NCI-H146 treated with DMSO at 0.1 percent for 48 hours (cell line): Measurements from ENCODE around the gene PPP4R1.

Experiments
- DNase-seq: peaks from one replicate; lab custom pipeline; 2025; ENCODE audit not compliant: unreplicated experiment; lab: John Stamatoyannopoulos, UW

PPP4R1 gene

DNA sequence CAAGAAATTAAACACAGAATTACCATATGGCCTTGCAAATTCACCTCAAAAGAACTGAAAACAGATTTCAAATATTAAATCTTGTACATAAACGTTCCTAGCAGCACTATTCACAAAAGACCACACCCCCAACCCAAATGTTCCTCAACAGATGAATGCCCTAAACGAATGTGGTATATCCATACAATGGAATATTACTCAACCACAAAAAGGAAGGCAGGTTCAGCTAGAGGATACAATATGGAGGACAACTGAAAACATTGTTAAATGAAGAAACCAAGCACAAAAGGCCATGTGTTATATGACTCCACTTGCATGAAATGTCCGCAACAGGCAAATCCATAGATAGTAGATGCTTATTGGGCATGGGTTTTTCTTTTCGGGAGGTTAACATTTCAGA is 61.7 kb downstream of the PPP4R1 start:
- DNase-seq: no peak

DNA sequence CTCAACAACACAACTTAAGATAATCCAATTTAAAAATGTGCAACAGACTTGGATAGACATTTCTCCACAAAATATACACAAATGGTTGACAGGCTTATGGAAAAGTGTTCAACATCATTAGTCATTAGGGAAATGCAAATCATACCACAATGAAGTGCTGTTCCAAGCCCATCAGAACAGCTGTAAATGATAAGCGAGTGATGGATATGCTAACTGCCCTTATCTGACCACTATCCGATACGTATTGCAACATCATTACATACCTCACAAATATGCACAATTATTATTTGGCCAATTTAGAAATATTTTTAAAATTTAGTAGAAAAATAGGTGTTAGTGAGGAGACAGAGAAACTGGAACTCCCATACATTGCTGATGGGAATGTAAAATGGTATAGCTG is 62.2 kb downstream of the PPP4R1 start:
- no peak for DNase-seq

DNA sequence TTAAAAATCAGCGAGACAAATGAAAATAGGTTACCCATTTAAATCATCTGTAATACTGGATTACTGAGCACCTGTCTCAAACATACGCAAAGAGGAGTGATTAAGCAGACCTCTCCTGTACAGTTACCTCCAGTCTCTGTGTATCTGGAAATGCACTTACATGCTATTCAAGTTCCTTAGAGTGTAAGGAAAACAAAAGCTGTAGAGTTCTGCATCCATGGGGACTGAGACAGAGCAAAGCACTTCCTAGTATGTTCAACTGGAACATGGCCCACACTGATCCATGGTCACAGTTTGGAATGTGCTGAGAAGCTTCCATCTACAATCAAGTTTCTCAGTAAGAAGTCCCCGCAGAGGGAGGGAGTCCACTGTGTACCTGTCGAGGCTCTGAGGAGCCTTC is 63.9 kb downstream of the PPP4R1 start:
- no peak for DNase-seq

DNA sequence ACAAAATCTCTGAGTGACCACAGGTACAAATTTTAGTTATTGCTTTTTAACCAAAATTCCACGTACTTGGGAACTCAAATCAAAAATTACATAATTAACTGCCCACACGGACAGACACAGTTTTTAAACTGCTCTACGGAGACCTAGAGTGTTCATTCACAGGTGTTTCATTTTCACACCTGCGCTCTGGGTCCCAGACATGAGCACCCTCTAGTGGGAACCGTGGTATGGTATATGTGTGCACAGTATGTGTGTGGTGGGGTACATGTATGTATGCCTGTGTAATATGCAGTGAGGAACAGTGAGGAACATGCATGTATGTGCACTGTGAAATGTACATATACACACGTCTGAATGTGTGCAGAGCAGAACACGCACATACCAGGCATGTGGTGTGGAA is 65.0 kb downstream of the PPP4R1 start:
- DNase-seq: no peak

DNA sequence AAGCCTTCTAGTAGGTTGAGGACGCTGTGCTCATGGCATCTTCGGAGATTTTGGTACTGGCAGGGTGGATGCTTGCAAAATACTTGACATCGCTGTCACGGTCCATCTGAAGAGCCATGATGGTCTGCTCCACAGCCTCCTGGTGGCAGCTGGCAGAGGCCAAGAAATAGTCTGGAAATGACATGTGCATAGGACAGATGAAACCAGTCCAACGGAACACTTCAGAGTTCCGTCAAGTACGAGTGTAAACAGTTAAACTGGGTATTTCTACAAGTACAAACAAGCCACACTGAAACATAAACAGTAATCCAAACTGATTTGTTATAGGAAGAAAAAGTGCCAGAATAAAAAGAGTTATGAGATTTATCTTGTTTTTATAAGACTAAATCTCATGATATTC is 66.6 kb downstream of the PPP4R1 start:
- DNase-seq: no peak

DNA sequence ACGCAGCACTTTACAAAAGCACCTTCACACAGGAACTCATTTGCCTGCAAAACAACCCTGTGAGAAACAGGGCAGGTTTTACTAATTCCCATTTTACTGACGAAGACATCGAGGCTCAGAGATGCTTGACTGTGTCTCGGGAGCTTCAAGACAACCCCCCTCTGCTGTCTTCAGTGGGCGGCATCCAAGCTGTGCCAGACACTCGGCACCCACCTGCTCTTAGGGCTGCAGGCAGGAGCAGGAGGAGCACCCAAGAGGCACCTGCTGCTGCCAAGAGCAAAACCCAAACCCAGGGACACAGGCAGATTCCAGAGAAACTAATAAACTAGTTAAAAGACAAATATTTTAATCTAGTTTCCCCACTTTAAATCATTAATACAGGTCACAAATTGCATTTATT is 67.9 kb downstream of the PPP4R1 start:
- no peak for DNase-seq

DNA sequence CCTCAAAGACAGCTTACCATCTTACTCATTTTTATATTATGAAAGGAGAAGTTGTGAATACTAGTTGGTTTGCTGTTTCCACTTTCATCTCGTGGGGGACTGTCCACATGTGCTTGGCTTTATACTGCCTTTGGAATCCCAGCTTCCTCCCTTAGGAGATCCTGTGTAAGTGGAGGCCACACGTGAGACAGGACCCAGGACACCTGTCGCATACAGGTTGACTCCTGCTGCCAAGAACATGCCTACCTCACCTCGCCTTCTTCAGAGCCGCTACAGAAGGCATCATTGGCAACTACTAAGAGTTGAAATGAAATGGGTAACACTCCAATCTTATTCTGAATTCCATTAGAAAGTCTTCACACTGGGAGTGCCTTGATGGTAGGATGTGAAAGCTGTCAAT is 69.3 kb downstream of the PPP4R1 start:
- no peak for DNase-seq

DNA sequence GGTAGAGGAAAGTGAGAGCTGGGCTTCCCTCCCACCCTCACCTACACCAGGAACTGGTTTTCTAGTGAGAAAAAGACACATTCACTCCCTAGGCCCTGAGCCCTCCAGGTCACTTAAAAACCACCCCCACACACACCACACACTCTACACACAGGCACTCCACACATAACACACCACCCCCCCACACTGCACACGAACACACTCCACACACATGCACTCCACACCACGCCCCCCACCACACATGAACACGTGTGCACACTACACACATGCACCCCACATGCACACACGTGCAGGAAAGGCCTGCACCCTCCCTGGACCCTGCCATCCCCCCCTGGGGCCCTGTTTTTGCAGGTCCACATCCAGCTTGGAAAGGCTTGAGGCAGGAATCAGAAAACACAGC is 71.4 kb downstream of the PPP4R1 start:
- DNase-seq: no peak

DNA sequence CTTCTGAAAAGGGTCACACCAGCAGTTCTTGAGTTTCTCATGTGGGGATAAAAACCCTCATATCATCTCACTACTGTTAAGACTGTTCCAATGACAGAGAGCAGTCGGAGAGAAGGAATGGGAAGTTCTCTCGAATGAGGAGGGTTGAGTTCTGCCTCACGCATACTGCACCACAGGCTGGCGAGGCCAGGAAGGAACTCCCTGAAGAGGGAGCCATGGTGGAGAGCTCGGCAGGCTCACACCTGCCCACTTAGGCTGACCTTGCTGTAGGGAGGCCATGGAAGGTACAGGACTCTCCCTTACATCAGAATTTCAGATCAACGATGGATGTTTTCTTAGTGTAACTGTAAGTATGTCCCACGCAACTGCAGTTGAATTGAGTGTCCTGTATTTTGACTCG is 74.4 kb downstream of the PPP4R1 start:
- DNase-seq: no peak

DNA sequence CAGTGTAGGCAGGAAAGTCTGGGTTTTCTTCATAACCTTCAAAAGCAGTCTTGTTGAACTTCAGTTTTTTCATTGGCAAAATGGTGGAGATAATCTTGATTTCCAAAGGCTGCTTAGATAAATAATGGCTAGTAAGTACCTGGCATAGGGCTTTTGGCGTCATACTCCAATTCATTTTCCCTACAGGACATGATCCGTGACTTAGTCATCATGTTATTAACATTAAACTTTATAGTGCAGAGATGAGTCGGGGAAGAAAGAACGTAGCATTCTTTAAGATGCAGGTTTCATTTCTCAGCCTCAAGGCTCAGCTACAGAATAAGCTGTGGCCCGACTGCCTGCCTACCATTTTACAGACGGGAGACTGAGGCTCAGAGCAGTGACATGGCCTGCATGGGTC is 75.1 kb downstream of the PPP4R1 start:
- DNase-seq: no peak

DNA sequence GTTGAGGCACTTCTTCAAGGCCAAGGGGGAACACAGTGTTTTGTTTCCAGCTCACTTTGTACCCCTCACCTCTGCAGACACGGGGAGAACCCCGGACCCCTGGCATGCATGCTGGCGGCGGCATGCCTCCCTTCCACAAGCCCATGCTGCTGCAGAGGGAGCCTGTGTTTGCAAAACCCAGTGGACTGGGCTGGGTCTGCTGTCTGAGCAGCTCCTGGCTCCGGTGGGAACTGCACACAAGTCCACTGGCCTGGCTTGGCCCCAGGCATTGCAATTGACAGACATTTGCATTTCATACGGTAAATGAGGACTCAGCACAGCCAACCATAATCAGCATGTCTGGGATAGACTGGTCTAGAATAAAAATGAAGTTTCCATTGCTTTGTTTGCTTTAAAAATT is 76.7 kb downstream of the PPP4R1 start:
- DNase-seq: no peak

DNA sequence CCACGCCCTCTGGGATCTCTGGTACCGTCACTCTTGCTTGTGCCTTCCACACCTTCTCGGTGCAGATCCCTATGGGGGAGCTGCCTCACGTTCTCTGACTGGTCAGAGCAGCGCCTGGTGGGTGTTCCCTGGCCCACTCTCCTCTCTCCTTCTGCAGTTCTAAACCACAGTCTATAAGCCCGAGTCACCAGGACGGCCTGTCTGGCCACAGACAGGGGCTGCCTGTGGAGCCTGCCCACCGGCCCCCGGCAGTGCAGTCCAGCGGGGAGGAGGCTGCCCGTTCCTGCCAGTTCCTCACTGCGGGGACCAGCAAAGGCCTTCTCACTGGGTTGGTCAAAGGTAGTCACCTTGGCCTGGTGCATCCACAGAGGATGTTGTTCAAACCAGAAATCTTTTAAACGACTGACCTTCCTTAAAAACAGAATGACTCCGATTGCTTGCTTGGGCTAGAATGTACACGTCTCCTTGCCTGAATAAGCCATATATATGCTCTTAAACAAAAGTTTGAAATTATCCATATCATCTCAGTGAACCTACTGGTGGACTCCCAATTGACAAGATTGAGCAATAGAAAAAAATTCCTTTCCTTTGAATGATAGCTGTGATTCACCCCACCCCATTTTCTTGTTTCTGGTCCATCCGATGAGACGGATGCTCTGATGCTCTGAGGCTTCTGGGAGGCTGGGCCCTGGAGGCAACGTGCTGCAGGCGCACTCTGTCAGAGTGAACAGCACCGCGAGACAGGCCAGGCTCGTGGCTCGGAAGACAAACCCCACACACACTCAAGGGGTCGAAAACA is 77.8 kb downstream of the PPP4R1 start:
- no peak for DNase-seq

DNA sequence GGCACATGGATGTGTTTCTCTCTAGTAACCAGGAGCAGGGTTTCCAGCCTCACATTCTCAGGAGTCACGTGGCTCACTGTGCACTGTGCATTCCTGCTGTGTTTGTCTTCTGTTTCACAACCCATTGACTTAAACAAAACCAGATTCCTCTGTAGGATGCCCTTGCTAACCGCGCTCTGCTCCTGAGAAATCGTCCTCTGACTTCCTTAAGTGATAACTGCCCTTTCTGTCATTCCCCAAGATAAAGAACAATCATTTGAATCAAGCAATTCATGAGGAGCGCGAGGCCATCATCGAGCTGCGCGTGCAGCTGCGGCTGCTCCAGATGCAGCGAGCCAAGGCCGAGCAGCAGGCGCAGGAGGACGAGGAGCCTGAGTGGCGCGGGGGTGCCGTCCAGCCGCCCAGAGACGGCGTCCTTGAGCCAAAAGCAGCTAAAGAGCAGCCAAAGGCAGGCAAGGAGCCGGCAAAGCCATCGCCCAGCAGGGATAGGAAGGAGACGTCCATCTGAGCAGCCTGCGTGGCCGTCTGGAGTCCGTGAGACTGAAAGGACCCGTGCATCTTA is 78.8 kb downstream of the PPP4R1 start:
- no peak for DNase-seq

DNA sequence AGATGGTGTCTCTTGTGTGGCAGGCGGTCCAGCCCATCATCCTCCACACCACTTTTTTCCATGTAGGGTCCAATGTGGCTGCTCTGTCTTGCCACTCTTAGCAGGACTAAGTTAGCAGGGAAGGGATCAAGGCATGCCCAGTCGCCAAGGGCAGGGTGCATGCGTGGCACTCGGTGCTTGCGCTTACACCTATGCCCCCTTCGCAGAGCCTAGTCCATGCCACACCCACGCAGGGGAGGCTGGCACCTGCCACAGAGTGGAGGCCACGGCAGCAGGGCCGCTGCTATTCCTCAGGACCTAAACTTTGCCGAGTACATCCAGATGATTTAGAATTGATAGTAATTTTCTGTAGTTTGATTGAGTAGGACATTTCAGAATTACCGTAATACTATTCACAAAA is 79.5 kb downstream of the PPP4R1 start:
- DNase-seq: no peak

DNA sequence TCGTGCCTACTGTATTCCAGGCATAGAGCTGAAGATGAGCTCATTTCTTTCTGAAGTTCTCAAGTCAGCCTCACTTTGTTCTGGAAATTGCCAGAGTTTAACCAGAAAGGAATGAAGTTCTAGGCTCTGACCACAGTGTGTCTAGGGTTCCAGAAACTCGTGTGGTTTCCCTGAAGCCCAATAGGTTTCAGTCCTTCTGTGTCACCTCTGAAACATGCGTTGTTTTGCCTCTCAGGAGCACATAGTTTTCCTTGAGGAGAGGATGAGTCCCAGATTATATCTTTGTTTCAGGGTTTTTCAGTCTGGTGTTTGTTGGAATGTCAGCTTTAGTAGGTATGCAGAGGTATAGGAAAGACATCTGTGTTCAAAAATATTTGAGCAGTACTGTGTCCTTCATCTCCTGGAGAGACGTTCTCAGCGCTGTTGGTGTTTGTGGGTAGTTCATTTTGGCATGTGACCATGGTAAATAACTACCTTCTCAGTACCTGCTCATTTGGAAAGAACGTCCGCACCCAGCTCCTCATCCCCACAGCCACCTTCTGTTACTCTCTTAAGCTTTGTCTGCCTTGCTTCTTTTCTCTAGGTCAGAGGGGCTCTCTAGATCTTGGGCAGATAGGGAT is 82.5 kb downstream of the PPP4R1 start:
- no peak for DNase-seq

DNA sequence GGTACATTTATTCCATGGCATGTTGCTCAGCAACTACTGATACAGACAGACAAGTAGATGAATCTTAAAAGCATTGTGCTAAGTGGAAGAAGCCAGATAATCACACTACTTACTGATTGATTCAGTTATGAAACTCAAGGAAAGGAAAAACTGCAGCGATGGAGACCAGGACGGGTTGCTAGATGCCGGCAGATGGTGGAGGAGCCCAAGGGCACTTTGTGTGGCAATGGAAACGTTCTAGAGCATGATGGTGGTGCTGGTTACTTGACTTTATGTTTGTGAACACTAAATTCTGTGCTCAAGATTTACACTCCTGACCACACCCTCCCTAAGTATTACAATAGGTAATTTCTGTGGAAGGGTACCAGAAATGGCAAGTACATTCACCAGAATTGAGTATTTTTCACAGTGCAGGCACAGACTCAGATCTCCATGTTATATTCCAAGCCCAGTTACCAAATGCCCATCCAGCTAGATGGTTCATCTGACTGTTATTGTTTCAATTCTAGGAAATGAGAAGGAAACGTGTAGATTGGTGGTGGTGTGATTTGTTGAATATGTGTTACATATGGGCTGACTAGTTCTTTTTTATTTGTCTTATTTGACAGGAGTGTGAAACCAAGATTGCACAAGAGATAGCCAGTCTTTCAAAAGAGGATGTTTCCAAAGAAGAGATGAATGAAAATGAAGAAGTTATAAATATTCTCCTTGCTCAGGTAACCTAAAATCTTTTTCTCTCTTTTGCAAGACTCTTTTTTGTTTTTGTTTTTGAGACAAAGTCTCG is 83.9 kb downstream of the PPP4R1 start:
- DNase-seq: no peak

DNA sequence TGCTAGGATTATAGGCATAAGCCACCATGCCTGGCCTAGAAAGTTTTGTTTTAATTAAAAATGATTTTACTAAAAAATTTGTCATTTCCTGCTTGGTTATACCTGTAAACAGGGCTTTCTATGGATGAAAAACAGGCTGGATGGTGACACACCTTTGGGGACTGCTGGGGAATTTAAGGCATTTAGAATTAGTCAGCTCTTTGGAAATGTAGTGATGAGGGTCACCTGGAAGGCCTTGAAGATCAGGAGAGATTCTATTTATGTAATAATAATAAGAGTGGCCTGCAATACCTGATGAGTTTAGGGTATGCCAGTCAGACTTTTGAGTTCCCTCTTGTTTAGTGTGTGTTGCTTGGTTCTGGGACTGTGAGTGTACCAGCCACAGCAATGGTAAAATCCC is 87.9 kb downstream of the PPP4R1 start:
- DNase-seq: no peak

DNA sequence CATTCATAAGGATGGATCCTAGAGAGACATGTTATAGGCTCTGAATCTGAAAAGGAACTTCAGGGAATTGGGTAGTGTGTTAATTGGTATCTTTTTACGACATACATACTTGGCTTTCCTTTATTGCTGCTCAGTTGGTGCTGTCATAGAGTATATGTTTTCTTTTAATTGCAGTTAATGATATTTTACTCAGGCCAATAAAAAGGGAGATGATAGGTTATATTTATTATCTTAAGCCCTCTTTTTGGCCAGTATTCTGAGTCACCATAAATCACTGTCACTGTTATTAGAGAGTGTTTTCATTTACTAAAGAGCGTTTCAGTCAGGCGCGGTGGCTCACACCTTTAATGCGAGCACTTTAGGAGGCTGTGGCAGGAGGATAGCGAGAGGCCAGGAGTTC is 91.4 kb downstream of the PPP4R1 start:
- DNase-seq: no peak

DNA sequence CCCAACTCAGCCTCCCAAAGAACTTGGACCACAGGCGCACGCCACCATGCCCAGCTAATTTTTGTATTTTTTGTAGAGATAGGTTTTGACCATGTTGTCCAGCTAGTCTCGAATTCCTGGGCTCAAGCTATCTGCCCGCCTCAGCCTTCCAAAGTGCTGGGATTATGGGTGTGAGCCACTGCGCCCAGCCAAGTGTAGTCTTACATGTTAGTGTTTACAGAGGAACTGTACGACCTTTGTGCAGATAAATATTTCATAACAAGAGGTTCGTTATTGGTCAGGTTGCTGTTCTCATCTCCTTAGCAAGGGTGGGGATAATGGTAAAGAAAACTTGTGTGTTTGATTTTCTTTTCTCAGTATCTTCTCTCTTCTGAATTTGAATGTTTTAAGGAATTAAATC is 92.6 kb downstream of the PPP4R1 start:
- no peak for DNase-seq

DNA sequence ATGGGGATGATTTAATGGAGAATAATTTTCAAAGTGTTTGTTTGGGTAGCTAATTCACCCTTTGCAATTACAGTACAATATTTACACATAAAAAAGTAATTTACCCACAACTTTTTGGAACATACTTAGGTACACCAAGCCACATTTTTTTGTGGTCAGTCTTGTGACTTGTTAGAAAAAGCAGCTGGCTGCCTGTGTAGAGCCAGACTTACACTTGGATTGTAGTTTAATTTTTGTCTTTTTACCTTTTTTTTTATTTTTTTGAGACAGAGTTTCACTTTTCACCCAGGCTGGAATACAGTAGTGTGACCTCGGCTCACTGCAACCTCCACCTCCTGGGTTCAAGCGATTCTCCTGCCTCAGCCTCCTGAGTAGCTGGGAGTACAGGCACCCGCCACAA is 93.7 kb downstream of the PPP4R1 start:
- DNase-seq: no peak

DNA sequence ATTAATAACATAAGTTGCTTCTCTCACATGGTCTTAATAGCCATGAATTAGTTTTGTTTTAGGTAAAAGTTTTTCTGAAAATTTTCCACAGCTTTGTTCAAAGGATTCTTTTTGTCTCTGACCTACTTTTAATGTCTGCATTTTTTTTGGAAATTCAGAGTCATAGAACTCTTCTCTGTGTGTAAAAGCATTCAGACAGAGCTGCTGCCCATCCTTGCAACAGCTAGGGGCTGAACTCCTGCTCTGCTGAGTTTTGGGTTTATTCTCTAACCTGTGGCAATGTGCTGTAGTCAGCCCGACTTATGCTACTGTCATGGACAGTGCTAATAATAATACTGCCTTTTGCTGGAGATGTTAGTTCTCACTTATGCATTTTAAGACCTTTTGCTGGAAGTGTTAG is 95.0 kb downstream of the PPP4R1 start:
- no peak for DNase-seq

DNA sequence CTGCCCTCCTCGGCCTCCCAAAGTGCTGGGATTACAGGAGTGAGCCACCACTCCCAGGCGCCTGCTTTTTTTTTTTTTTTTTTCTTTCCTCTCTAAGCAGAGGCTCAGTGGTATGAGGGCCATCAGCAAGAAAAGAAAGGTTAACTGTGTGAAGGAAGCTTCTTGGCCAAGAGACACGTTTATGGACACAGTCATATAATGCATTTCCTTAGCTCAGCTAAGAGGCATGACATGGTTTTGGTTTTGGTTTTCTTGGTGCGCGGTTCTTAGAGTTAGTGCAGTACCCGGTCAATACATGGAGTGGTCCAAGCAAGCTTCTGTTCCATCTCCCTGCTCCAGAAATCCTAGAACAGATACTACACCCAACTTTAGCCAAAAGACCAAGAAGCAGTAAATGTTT is 96.5 kb downstream of the PPP4R1 start:
- DNase-seq: no peak
